Measurements from ENCODE around the gene IL7R. TPM values are rescaled to one million over a fixed set of nuclear protein-coding genes. Genes with fewer than 3 reads are reported as not detected.

IL7R gene
- total RNA-seq, 4 donors from 2014 or later, result 2.8 to 6.3 (median 5.7) TPM

DNA sequence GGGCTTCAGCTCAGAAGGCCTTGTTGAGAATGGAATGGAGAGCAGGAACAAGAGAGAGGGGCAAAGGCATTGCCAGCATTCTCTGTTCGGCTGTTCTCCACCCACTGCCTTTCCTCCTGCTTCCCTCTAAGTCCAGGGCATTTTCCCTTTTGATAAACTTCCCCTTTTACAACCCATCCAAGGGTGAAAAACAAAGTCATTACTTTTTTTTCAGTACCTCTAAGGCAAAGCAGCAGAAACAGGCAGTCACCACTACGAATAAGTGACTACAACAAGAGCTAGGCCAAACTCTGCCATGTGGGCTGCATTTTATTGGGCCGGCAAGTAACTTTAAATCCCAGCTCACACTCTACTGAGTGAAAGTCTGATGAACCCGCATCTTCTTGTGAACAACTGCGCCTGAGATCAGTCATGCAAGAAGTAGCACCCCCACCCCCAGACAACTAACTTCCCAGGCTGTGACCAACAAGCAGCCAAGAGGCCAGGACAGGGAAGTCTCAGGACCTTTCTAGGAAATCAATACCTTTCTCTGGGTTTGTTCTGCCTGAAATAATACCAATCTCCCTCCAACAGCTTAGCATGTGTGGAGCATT lies 13.1 kb downstream of the IL7R start:
- DNase-seq (ENCODE audit: low spot score in 2 of 2), result no peak
- Histone ChIP-seq H3K9me3 (no peaks in the 10 kb centered on the region), H3K27me3 (no peaks in the 10 kb centered on the region), H3K36me3 (no peaks in the 10 kb centered on the region), H3K4me3 (no peak overlapping the region), H3K27ac (no peak overlapping the region), H3K4me1 (no peaks in the 10 kb centered on the region)
- TF ChIP-seq EP300 (IDR thresholded peaks at IDR 0.05), result no peak
- 66 to 72% methylated on average over 5 of the region's 5 CpGs for WGBS, 2 donors

DNA sequence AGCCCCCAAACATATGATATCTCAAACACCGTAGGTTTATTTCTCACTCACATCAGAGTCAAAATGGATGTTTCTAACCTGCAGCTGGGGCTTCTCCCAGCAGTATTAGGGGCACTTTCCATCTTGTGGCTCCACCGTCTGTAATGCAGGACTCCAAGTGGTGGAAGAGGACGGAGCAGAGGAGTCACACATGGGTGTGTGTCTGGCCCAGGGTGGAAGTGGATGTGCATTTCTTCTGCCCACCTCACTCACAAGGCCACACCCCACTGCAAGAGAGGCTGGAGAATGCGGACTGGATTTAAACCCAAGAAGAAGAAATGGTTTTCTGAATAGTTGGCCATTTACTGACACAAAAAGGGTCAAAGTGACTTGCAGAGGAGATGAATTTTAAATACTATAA lies 13.9 kb downstream of the IL7R start:
- WGBS, 2 donors, result 96 to 99% methylated on average over 4 of the region's 4 CpGs
- H3K27me3 ChIP-seq, result no peaks in the 10 kb centered on the region

DNA sequence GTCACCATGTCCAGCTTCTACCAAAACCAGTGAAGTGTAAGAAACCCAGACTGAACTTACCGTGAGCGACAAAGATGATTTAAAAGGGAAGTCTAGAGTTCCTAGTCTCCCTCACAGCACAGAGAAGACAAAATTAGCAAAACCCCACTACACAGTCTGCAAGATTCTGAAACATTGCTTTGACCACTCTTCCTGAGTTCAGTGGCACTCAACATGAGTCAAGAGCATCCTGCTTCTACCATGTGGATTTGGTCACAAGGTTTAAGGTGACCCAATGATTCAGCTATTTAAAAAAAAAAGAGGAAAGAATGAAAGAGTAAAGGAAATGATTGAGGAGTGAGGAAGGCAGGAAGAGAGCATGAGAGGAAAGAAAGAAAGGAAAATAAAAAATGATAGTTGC lies 19.8 kb downstream of the IL7R start:
- H3K36me3 ChIP-seq, result no peaks in the 10 kb centered on the region
- H3K4me3 ChIP-seq, result no peak overlapping the region
- 79 to 91% methylated on average over 2 of the region's 2 CpGs for WGBS, 2 donors

More for the DNA sequence above, 13.9 kb downstream of the IL7R start:
- no peak overlapping the region for H3K4me3 ChIP-seq
- DNase-seq (ENCODE audit: low spot score in 2 of 2), result no peak
- no peak overlapping the region for H3K27ac ChIP-seq
- no peaks in the 10 kb centered on the region for H3K4me1 ChIP-seq
- no peaks in the 10 kb centered on the region for H3K9me3 ChIP-seq
- no peak for TF ChIP-seq POLR2A (IDR thresholded peaks at IDR 0.05)
- TF ChIP-seq, protein P1, sequence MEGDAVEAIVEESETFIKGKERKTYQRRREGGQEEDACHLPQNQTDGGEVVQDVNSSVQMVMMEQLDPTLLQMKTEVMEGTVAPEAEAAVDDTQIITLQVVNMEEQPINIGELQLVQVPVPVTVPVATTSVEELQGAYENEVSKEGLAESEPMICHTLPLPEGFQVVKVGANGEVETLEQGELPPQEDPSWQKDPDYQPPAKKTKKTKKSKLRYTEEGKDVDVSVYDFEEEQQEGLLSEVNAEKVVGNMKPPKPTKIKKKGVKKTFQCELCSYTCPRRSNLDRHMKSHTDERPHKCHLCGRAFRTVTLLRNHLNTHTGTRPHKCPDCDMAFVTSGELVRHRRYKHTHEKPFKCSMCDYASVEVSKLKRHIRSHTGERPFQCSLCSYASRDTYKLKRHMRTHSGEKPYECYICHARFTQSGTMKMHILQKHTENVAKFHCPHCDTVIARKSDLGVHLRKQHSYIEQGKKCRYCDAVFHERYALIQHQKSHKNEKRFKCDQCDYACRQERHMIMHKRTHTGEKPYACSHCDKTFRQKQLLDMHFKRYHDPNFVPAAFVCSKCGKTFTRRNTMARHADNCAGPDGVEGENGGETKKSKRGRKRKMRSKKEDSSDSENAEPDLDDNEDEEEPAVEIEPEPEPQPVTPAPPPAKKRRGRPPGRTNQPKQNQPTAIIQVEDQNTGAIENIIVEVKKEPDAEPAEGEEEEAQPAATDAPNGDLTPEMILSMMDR (IDR thresholded peaks at IDR 0.05), result no peak
- no peak for TF ChIP-seq EP300 (IDR thresholded peaks at IDR 0.05)
- H3K36me3 ChIP-seq, result no peaks in the 10 kb centered on the region

DNA sequence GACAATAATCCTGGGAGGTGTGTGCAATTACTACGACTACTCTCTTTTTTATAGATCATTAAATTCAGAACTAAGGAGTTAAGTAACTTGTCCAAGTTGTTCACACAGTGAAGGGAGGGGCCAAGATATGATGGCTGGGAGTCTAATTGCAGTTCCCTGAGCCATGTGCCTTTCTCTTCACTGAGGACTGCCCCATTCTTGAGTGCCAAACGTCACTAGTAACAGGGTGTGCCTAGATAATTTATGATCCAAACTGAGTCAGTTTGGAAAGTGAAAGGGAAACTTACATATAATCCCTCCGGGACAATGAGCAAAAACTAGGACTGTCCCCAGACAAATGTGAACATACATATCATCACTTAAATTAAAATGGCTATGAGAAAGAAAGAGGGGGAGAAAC lies 20.2 kb downstream of the IL7R start:
- Histone ChIP-seq H3K27me3 (no peaks in the 10 kb centered on the region), H3K36me3 (no peaks in the 10 kb centered on the region), H3K9me3 (no peaks in the 10 kb centered on the region), H3K4me3 (no peak overlapping the region), H3K27ac (no peak overlapping the region), H3K4me1 (no peaks in the 10 kb centered on the region)
- WGBS, 2 donors, result 38 to 44% methylated on average over 3 of the region's 3 CpGs
- DNase-seq (ENCODE audit: low spot score in 2 of 2), result no peak
- TF ChIP-seq EP300 (IDR thresholded peaks at IDR 0.05) (no peak), POLR2A (IDR thresholded peaks at IDR 0.05) (no peak)
- TF ChIP-seq, protein P1 (IDR thresholded peaks at IDR 0.05), result no peak

More for the DNA sequence above, 19.8 kb downstream of the IL7R start:
- Histone ChIP-seq H3K9me3 (no peaks in the 10 kb centered on the region), H3K27ac (no peak overlapping the region), H3K4me1 (no peaks in the 10 kb centered on the region), H3K27me3 (no peaks in the 10 kb centered on the region)
- DNase-seq (ENCODE audit: low spot score in 2 of 2), result no peak
- TF ChIP-seq EP300 (IDR thresholded peaks at IDR 0.05), result no peak
- TF ChIP-seq, protein P1 (IDR thresholded peaks at IDR 0.05), result no peak
- TF ChIP-seq POLR2A (IDR thresholded peaks at IDR 0.05), result no peak

DNA sequence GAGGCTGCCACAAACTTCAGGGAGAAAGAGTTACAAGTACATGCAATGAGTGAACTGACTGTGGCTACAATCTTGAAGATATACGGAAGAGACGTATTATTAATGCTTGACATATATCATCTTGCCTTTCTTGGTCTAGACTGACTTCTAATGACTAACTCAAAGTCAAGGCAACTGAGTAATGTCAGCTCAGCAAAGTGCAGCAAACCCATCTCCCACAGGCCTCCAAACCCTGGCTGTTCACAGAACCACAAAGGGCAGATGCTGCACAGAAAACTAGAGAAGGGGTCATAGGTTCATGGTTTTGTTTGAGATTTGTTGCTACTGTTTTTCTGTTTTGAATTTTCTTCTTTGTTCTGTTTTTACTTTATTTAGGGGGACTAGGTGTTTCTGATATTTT lies 21.0 kb downstream of the IL7R start:
- WGBS, 2 donors, result 86 to 96% methylated on average over 2 of the region's 2 CpGs
- Histone ChIP-seq H3K4me1 (no peaks in the 10 kb centered on the region), H3K36me3 (no peaks in the 10 kb centered on the region), H3K9me3 (no peaks in the 10 kb centered on the region), H3K27ac (no peak overlapping the region), H3K27me3 (no peaks in the 10 kb centered on the region), H3K4me3 (no peak overlapping the region)
- TF ChIP-seq EP300 (IDR thresholded peaks at IDR 0.05) (no peak), POLR2A (IDR thresholded peaks at IDR 0.05) (no peak)
- TF ChIP-seq, protein P1 (IDR thresholded peaks at IDR 0.05), result no peak
- DNase-seq (ENCODE audit: low spot score in 2 of 2), result no peak

DNA sequence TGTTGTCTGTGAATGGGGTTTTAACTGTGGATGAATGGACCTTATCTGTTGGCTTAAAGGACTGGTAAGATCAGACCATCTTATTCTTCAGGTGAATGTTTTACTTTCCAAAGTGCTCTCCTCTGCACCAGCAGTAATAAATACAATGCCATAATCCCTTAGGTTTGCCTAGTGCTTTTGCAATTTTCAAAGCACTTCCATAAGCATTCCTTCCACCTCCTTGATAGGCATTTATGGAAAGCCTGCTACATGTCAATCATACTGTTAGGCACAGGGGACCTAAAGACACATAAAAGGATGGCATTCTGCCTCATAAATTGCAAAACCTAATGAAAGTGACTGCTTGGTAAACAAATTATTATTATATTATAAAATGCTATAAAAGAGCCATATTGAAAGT lies 21.4 kb downstream of the IL7R start:
- Histone ChIP-seq H3K9me3 (no peaks in the 10 kb centered on the region), H3K27me3 (no peaks in the 10 kb centered on the region), H3K4me3 (no peak overlapping the region), H3K36me3 (no peaks in the 10 kb centered on the region), H3K4me1 (no peaks in the 10 kb centered on the region), H3K27ac (no peak overlapping the region)
- no peak for DNase-seq (ENCODE audit: low spot score in 2 of 2)
- TF ChIP-seq, protein P1 (IDR thresholded peaks at IDR 0.05), result no peak
- TF ChIP-seq POLR2A (IDR thresholded peaks at IDR 0.05) (no peak), EP300 (IDR thresholded peaks at IDR 0.05) (no peak)
